Natural killer cell (primary cell): Measurements from ENCODE around the gene COL6A2. TPM values are rescaled to one million over a fixed set of nuclear protein-coding genes. Genes with fewer than 3 reads are reported as not detected.
A peak's percentile ranks its signal among the peaks of the same experiment; 100 is the strongest.
"Not testable (repeated sequence)": the region's sequence is repeated elsewhere in the genome, so short reads cannot be mapped to it uniquely, and the experiment has no call there.

ENCODE experiments used
- ATAC-seq, 3 donors: fragments of 150-1000 bp in 2 of 3; fragments of 200-7000 bp in 1 of 3; cut with Tn5 transposase; 1 replicate in 1 of 3; 2 replicates in 2 of 3; pipeline ENCODE4 v1.10.0; 2021; ENCODE audit warnings: mild to moderate bottlenecking in 2 of 3, moderate library complexity in 2 of 3
- DNase-seq, 2 donors: peaks; one replicate each; pipeline versions ENCODE4 v3.0.0 to v3.0.0-alpha.2; 2013 to 2021; ENCODE audit warnings: mixed read lengths in 1 of 2
- H3K27ac ChIP-seq: one replicate; pipeline ENCODE4 v1.5.1; 2013; ENCODE audit warnings: mild to moderate bottlenecking, low read length
- H3K27me3 ChIP-seq: one replicate; pipeline ENCODE4 v1.6.1; 2013; ENCODE audit warnings: low read length; ENCODE audit not compliant: control insufficient read depth, insufficient read depth
- H3K36me3 ChIP-seq: one replicate; pipeline ENCODE4 v1.6.1; 2013; ENCODE audit warnings: low read length; ENCODE audit not compliant: control insufficient read depth, insufficient read depth
- H3K4me1 ChIP-seq: one replicate; pipeline ENCODE4 v1.6.1; 2013; ENCODE audit warnings: low read length; ENCODE audit not compliant: control insufficient read depth, insufficient read depth
- H3K4me3 ChIP-seq: one replicate; pipeline ENCODE4 v1.5.1; 2013; ENCODE audit warnings: low read length
- H3K9me3 ChIP-seq: one replicate; pipeline ENCODE4 v1.6.1; 2013; ENCODE audit warnings: low read length; ENCODE audit not compliant: control insufficient read depth, insufficient read depth
- H3K27ac Mint-ChIP-seq, 2 donors: one replicate each; pipeline ENCODE4 v1.8.0; 2022; ENCODE audit warnings: mild to moderate bottlenecking in 2 of 2, mixed read lengths in 2 of 2, moderate library complexity in 1 of 2
- H3K27me3 Mint-ChIP-seq, 2 donors: one replicate each; pipeline ENCODE4 v1.8.0; 2022; ENCODE audit warnings: low read depth in 2 of 2, mixed read lengths in 2 of 2
- H3K36me3 Mint-ChIP-seq: one replicate; pipeline ENCODE4 v1.8.0; 2022; ENCODE audit warnings: mixed read lengths
- H3K4me1 Mint-ChIP-seq, 2 donors: one replicate each; pipeline ENCODE4 v1.8.0; 2022; ENCODE audit warnings: mixed read lengths in 2 of 2
- H3K4me3 Mint-ChIP-seq: one replicate; pipeline ENCODE4 v1.8.0; 2022; ENCODE audit warnings: mild to moderate bottlenecking, moderate library complexity, mixed read lengths
- H3K9me3 Mint-ChIP-seq, 2 donors: one replicate each; pipeline ENCODE4 v1.8.0; 2022; ENCODE audit warnings: mixed read lengths in 2 of 2
- WGBS: methylation state at CpG from one replicate; pipeline ENCODE4 v1.1.7; 2013; ENCODE audit warnings: missing lambda C conversion rate; ENCODE audit not compliant: insufficient coverage; 5-methylcytosine and 5-hydroxymethylcytosine counted together
- intact Hi-C: fragments of 100-400 bp; cut with micrococcal nuclease; formaldehyde crosslinking; loops from one replicate; pipeline ENCODE4 v1.14.2; 2022
- total RNA-seq, 4 donors: library from RNA; stranded (reverse); fragments of 120-200 nt in 1 of 4; gene quantifications; one replicate each; pipeline versions ENCODE4 v1.2.3 to v1.2.4, GENCODE V29; 2013 to 2022
- TF ChIP-seq, protein P1 (sequence below): fragments of 200-600 bp; IDR thresholded peaks from one replicate; pipeline ENCODE4 v1.8.0; 2022; ENCODE audit warnings: antibody characterized with exemption

Gene COL6A2
- total RNA-seq, 3 donors from 2014 or later (not counting 1 experiment from before 2014, with no cell fraction given) = 93.9 to 110 (median 97.2) TPM

DNA sequence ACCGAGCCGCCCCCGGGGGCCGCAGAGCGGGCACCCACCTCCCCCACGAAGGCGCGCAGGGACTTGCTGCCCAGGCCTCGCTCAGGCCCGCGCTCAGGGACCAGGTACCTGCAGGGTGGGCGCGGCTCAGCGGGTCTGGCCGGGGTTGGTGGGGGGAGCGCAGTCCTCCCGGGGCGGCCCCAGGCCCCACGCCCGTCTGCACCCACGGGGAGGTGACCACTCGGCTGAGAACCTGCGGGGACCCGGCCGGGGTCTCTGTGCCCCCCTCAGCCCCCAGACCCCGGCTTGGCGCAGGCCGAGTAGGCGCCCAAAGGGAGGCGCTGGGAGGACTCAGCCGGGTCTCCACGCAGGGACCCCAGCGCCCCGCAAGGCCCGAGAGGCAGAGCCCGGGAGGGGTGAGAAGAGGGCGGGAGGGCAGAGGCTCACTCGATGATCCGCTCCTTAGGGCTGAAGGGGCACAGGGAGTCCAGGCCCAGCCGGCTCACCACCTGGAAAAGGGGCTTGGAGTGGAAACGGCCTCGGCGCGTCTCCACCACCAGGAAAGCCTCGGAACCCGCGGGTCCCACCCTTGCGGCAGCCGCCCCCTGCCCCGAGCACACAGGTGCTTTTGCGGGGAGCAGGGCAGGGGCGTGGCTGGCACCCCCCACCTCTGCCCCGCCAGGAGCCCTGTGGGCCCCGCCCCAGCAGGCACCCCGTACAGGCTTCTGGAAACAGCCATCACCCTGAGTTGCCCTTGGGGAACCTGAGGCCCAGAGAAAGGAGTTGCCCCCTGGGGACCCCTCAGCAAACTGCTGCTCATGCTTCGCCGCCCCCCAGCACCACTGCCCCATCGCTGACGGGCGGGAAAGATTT lies 48.2 kb downstream of the COL6A2 start:
- Mint-ChIP-seq H3K27me3 (no peaks in the 10 kb centered on the region), H3K36me3 (no peaks in the 10 kb centered on the region), H3K4me1 (peaks cover 8 to 12% of the 10 kb centered on the region in 2 donors), H3K9me3 (no peaks in the 10 kb centered on the region), H3K27ac (peak overlapping the region in 1 of 2 donors; percentile 76), H3K4me3 (no peak overlapping the region)
- WGBS = 89% methylated on average over 60 of the region's 60 CpGs
- H3K27me3 ChIP-seq = no peaks in the 10 kb centered on the region
- TF ChIP-seq, protein P1, sequence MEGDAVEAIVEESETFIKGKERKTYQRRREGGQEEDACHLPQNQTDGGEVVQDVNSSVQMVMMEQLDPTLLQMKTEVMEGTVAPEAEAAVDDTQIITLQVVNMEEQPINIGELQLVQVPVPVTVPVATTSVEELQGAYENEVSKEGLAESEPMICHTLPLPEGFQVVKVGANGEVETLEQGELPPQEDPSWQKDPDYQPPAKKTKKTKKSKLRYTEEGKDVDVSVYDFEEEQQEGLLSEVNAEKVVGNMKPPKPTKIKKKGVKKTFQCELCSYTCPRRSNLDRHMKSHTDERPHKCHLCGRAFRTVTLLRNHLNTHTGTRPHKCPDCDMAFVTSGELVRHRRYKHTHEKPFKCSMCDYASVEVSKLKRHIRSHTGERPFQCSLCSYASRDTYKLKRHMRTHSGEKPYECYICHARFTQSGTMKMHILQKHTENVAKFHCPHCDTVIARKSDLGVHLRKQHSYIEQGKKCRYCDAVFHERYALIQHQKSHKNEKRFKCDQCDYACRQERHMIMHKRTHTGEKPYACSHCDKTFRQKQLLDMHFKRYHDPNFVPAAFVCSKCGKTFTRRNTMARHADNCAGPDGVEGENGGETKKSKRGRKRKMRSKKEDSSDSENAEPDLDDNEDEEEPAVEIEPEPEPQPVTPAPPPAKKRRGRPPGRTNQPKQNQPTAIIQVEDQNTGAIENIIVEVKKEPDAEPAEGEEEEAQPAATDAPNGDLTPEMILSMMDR = no peak
- peaks cover 4% of the 10 kb centered on the region for H3K4me1 ChIP-seq
- DNase-seq (no peak), ATAC-seq (no peak)
- intact Hi-C loops = loop anchor here (2.0 kb wide), 1 partner anchor 173 kb away; no protein-coding TSS in a partner anchor
- H3K4me3 ChIP-seq = no peak overlapping the region
- no peaks in the 10 kb centered on the region for H3K36me3 ChIP-seq
- H3K27ac ChIP-seq = no peak overlapping the region
- no peaks in the 10 kb centered on the region for H3K9me3 ChIP-seq

DNA sequence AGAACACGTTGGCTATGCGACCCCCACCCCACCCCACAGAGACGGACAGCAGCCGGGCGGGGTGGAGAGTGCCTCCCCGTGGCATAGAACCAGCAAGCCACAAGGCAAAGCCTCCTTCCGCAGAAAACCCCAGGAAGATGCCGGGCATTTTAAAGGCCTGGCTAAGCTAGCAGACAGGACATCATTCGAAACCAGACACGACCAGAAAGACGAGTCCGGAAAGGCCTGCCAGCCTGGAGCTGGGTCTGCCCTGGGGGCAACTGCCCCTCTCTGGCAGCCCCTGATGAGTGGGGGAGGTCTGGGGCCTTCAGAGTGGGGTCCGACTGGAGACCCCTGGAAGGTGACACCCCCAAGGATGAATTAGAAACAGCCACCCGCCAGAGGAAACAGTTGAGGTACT lies 48.9 kb downstream of the COL6A2 start:
- no peaks in the 10 kb centered on the region for H3K9me3 Mint-ChIP-seq
- no peaks in the 10 kb centered on the region for H3K27me3 Mint-ChIP-seq
- no peaks in the 10 kb centered on the region for H3K36me3 Mint-ChIP-seq
- H3K4me3 Mint-ChIP-seq = no peak overlapping the region
- ATAC-seq = no peak
- TF ChIP-seq, protein P1 = no peak
- peak overlapping the region in 1 of 2 donors; percentile 76 for H3K27ac Mint-ChIP-seq
- Histone ChIP-seq H3K27ac (no peak overlapping the region), H3K27me3 (no peaks in the 10 kb centered on the region), H3K4me1 (peaks cover 4% of the 10 kb centered on the region), H3K9me3 (no peaks in the 10 kb centered on the region), H3K4me3 (no peak overlapping the region), H3K36me3 (no peaks in the 10 kb centered on the region)
- peaks cover 8 to 12% of the 10 kb centered on the region in 2 donors for H3K4me1 Mint-ChIP-seq
- intact Hi-C loops = no loop called here
- WGBS = 86% methylated on average over 14 of the region's 14 CpGs
- DNase-seq = no peak

DNA sequence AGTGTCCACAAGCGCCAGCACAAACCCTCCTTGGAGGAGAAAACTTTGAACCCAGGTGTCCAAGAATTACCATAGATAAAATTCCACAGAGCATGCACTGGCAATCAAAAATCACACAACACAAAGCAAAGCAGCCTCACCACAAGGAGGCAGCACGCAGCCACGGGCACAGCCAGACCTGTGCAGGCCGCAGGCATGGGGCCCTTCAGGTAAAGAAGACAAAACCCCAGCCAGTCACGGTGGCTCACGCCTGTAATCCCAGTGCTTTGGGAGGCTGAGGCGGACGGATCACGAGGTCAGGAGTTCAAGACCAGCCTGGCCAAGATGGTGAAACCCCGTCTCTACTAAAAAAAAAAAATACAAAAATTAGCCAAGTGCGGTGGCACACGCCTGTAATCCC lies 49.5 kb downstream of the COL6A2 start:
- DNase-seq = peak in 1 of 2 donors; percentile 61
- H3K4me1 Mint-ChIP-seq = peaks cover 8 to 12% of the 10 kb centered on the region in 2 donors
- H3K27me3 ChIP-seq, ATAC-seq, H3K36me3 Mint-ChIP-seq, H3K27ac Mint-ChIP-seq, H3K9me3 Mint-ChIP-seq, H3K4me3 Mint-ChIP-seq, H3K27ac ChIP-seq, H3K4me1 ChIP-seq, H3K36me3 ChIP-seq, H3K4me3 ChIP-seq, intact Hi-C loops, H3K27me3 Mint-ChIP-seq, H3K9me3 ChIP-seq: not testable (repeated sequence)
- 67% methylated on average over 12 of the region's 12 CpGs for WGBS

DNA sequence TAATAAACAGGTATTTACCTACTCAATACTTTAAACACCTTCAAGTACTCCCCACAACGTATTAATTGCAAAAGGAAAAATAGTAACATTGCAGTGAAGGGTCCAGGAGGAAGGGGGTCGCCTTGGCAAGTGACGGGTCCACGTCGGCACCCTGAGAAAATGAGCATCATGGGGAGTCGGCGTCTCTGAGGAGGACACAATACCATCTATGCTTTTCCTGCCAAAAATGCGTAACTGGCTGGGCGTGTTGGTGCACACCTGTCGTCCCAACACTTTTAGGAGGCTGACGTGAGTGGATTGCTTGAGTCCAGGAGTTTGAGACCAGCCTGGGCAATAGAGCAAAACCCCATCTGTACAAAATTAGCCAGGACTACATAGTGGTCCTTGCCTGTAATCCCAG lies 50.2 kb downstream of the COL6A2 start:
- Histone ChIP-seq H3K27me3 (no peaks in the 10 kb centered on the region), H3K36me3 (no peaks in the 10 kb centered on the region), H3K4me3 (no peak overlapping the region), H3K4me1 (peaks cover 7% of the 10 kb centered on the region), H3K9me3 (no peaks in the 10 kb centered on the region), H3K27ac (no peak overlapping the region)
- Mint-ChIP-seq H3K27me3 (no peaks in the 10 kb centered on the region), H3K4me1 (peaks cover 8 to 12% of the 10 kb centered on the region in 2 donors), H3K36me3 (no peaks in the 10 kb centered on the region), H3K27ac (no peak overlapping the region), H3K9me3 (no peaks in the 10 kb centered on the region), H3K4me3 (no peak overlapping the region)
- WGBS = 92% methylated on average over 11 of the region's 11 CpGs
- no peak for DNase-seq
- no peak for ATAC-seq
- intact Hi-C loops = no loop called here
- TF ChIP-seq, protein P1 = no peak
